M059J (cell line): ENCODE data around the gene MEAK7. TPM values are rescaled to one million over a fixed set of nuclear protein-coding genes. Genes with fewer than 3 reads are reported as not detected.

Experiments
- DNase-seq: peaks from one replicate; pipeline ENCODE4 v3.0.0-alpha.2; 2012; ENCODE audit warnings: low read depth
- total RNA-seq: library from RNA; depleted of rRNA; stranded (reverse); fragments of >200 nt; shearing (Covaris generic); gene quantifications from 2 replicates; pipeline ENCODE4 v1.2.3, GENCODE V29; 2014

Gene MEAK7
- total RNA-seq, 1 experiment from 2014 or later, result 37.5 TPM

- no peak for DNase-seq
These were observed 7.4 kb upstream of the MEAK7 start for GRCh38 chr16:84511831-84512230.

DNA sequence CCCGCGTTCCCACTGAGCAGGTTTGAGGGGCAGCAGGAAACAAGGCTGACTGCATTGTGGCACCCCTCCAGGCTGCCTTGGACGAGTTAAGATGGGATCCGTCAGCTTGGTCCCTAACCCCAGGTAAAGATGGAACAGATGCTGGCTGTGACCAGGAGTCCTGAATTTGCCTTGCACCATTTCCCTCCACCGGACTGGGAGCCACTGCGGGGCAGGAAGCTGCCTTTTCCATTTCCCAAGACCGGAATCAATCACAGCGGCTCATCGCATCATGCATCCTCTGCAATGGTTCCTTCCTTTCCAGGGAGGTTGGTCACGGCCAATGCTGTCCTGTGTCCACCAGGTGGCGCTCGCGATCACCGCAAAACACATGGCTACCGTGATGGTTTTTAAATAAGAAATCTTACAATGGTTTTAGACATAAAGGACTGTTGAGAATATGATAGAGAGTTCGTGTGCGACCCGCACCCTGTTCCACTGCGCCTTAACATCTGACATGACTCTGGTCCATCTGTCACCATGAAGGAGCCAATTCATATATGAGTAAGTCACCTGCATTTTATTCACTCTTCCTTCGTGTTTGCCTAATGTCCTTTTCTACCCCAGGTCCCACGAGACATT lies 6.8 kb upstream of the MEAK7 start:
- peak; percentile 82 for DNase-seq

DNA sequence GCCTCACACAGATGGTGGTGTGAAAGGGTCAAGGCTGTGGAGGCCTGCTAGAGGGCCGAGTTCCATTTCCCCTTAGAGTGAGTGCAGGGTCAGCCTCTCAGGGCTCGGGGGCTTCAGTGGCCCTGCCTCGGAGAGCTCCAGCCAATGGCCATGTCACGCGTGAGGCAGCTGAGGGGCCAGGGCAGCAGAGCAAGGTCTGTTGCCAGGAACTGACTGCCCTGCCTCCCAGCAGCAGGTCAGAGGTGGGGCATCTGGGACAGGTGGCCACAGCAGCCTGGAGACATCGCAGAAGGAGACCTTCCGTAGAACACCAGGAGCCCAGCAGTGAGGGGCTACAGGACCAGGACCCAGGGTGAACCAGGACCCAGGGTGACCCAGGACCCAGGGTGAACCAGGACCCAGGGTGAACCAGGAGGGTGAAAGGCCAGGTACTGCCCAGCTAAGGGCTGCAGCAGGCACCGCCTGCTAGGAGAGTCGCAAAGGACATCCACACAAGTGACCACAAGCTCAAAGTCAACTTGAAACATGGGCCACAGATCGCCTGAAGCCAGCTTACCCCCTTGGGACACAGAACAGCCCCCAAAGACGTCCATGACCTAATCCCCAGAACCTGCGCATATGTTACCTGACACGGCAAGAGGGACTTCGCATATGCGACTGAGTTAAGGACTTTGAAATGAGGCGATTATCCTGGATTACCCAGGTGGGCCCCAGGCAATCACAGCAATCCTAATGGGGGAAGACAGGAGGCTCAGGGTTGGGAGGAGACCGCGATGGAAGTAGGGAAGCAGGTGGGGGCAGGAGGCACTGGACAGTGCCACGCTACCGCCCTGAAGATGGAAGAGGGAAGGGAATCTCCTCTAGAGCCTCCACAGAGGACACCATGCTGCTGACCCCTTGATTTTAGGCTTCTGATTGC lies 4.8 kb upstream of the MEAK7 start:
- DNase-seq, result no peak

- no peak for DNase-seq
These were observed 4.0 kb upstream of the MEAK7 start for GRCh38 chr16:84508502-84508901.

DNA sequence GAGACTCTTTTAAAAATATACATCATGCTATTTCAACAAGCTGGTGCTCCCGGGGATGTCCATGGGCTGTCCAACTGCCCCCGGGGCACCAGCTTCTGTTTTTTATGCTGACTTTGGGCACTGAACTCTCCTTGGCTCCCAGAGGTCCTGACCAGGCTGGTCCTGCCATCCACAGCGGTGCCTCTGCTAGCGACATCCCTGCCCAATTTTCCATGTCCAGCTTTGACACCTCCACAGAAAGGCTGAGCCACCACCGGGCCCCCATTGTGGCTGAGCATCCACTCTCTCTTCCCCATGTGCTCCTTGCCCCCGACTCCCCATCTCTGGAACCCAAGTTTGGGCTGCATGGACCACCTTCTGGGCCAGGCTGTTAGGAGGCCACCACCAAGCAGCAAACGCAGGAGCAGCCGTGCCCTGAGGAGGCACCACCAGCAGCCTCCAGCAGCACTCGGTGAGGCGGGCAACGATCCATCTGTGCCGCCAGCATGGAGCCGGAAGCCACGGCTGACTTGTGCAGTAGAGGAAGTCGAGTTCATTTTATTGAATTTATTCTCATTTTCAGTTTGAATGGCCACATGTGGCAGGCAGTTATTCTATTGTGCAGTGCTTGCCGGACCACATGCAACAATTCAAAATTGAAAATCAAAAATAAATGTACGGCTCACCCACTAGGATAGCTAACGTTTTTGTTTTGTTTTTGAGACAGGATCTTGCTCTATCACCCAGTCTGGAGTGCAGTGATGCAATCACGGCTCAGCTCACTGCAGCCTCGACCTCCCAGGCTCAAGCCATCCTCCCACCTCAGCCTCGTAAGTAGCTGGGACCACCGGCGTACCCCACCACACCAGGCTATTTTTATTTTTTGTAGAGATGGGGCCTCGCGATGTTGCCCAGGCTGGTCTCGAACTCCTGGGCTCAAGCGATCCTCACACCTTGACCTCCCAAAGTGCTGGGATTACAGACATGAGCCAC lies 2.8 kb upstream of the MEAK7 start:
- no peak for DNase-seq

DNA sequence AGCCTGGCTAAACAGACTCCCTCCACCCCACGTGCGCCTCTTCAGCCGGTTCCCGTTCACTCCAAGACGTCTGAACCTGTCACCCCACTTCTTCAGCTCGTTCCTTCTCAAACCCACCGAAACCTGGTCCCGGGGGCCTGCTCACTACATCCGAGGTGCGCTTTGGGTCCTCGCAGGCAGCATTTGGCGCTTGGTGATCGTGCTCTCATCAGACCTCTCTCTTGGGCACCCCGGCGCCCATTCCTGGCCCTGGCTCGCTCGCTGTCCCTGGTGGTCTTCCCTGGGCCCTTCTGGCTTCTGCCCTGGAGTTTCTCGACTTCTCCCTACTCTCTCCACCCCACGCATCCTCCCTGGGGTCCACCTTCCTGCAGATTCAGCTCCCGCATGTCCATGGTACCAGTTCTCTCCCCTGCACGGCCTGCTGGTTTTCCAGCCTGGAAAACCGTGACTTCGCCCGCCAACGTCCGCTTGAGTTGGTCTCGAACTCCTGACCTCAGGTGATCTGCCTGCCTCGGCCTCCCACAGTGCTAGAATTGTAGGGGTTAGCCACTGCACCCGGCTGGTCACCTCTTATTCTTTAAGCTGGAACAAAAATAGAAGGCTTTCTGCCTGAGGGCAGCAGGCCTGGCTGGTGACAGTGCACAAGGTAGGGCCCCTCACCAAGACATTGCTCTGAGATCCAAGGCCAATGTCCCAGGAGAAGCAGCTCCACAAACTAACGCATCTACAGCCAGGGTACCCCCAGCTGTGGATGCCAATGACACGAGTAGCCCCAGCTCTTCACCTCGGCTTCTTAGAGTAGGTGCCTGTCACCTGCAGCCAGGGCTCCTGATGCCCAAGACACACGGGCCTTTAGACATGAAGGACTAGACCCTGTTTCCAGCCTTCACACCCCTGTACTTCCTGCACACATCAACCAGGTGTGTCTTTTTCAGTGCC lies 1.1 kb upstream of the MEAK7 start:
- peak; percentile 47 for DNase-seq

- DNase-seq, result peak; percentile 62
These were observed 586 bp downstream of the MEAK7 start for GRCh38 chr16:84503751-84504395.

- DNase-seq, result peak; percentile 69
These were observed 1.9 kb downstream of the MEAK7 start for GRCh38 chr16:84502581-84502980.

DNA sequence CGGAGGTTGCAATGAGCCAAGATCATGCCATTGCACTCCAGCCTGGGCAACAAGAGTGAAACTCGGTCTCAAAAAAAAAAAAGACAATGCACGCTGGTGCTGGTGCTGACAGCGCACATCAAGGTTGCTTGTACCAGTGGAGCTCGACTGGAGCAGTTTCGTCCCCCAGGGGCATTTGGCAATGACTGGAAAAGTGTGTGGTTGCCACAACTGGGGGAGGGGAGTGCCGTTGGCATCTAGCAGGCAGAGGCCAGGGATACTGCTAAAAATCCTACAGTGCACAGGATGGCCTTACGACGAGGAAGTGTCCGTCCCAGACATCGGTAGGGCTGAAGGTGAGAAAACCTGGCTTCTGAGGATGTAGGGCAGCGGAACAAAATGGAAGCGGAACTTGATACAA lies 2.4 kb downstream of the MEAK7 start:
- peak; percentile 66 for DNase-seq

DNA sequence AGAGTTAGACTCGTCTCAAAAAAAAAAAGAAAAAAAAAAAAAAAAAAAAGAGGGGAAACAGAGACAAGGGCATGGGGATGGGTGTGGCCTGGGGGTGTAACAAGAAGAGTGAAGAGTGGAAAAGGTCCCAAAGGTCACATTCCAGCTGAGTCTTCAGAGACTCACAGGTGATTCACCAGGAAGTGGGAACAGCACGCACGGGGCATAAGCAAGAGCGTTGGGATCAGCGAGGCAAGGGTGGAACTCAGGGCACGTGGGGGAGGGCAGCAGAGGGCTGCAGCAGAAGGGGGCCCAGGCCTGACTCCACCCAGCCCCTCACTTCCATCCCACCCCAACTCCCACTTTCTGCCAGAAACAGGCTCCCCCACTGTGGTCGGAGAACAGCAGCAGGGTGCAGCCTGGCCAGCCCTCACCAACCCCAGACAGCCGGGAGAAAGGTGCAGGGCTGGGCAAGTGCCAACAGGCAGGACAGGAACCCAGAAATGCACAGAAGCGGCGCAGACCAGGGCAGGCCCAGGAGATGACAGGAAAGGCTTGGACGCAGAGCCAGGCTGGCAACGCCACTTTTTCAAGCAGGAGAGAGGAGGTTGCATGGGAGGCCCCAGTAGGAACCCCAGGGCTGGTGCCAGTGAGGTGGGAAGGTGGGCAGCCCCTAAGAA lies 3.3 kb downstream of the MEAK7 start:
- peak; percentile 98 for DNase-seq

- DNase-seq, result no peak
These were observed 3.9 kb downstream of the MEAK7 start for GRCh38 chr16:84500531-84500930.

GRCh38 chr16:84499638-84500037 lies 4.8 kb downstream of the MEAK7 start:
- DNase-seq, result no peak

DNA sequence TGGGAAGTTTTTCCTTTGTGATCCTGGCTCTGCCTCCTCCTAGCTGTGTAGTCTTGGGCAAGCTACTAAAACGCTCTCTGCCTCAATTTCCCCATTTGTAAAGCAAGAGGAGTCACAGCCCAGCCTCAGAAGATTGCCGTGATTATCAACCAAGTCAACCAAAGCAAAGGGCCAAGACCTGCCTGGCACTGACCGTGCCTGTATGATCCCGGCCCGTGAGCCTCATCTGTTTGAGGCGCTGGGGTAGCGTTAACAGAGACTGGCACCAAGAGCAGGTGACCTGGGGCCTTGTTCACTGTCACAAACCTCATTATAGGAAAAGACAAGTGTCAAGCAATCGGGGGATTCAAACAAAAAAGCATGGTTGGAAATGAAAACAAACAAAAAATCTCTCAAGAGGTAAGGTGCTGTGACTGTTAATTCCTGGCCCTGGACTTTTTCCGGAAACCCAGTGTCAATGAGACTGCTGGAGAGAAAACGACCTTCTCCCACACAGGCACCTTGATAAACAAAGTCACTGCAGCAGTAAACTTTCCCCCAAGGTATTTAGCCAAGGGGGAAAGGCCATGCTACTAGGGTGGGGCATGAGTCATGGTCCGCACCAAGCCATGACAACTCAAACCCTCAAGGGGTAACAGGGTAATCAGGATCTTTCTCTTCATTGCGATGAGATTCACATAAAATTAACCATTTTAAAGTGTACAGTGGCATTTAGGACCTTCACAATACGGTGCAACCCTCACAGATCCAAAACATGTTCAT lies 5.4 kb downstream of the MEAK7 start:
- peak; percentile 75 for DNase-seq

DNA sequence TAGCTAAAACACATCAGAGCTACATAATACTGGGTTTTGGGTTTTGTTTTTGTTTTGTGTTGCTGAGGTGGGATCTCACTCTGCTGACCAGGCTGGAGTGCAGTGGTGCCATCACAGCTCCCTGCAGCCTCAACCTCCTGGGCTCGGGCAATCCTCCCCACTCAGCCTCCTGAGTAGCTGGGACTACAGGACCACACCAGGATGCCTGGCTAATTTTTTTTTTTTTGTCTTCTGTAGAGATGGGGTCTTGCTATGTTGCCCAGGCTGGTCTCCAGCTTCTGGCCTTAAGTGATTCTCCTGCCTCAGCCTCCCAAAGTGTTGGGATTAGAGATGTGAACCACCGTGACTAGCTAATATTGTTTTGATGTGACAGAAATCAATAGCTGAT lies 6.2 kb downstream of the MEAK7 start:
- DNase-seq, result no peak

DNA sequence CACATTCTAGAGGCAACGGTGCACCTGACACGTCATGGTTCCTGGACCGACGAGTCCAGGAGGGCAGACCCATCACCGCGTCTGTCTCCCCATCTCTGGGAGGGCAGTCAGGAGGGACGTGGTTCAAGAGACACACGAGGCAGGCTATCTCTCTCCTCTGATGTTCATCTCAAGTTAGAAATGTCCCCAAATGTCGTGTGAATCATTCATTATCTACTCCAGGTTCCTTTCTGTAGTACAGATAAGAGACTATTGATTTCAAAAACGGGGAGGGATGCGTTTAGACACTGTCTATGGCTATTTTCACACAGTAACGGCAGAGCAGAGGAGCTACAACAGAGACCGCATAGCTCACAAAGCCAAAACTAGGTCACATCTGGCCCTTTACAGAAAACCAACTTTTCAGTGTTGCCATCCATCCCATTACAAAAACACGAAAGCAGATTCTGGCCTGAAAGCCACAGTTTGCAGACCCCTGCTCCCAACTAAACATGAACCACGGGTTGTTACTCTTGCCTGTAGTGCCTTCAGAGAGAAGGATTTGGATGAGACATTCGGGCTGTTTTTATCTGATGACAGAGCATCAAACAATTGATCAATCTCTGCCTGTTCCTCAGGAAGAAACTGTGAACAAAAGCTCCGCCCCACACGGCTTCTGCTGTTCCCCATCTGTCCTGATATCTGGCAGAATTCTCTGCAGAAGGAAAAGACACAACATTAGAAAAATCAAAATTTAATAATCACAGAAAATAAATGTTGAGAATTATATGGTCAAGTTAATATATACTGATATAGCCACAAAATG lies 6.8 kb downstream of the MEAK7 start:
- no peak for DNase-seq

GRCh38 chr16:84496991-84497390 lies 7.5 kb downstream of the MEAK7 start:
- DNase-seq, result no peak

- no peak for DNase-seq
These were observed 9.0 kb downstream of the MEAK7 start for GRCh38 chr16:84495506-84495905.

DNA sequence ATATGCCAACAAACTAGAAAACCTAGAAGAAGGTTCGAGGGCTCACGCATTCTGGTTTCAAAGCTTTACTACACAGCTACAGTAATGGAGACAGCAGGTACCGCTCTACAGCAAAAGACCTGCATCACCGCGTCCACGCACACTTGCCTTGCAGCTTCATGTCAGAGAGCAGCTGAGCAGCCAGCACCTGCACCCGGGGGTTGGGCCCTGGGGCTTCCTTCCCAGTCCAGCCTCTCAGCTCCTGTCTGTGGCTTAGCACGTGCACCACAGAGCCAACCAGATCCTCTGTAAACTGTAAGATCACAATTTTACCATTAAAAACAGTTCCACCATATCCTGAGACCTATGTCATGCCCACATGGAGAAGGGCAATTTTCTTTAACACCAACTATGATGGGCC lies 15.3 kb downstream of the MEAK7 start:
- no peak for DNase-seq
